Stimulated activated CD4-positive, alpha-beta T cell treated with anti-CD3 and anti-CD28 coated beads, Interleukin-4, amount 100 ng/mL, for 48 hours (primary cell): ENCODE data around the gene ANXA2R.
"Not testable (repeated sequence)": the region's sequence is repeated elsewhere in the genome, so short reads cannot be mapped to it uniquely, and the experiment has no call there.

Experiments used
- DNase-seq, 2 donors: peaks; one replicate each; pipeline ENCODE4 v3.0.0-alpha.2; 2020; ENCODE audit warnings: low read depth in 2 of 2

The ANXA2R gene

GRCh38 chr5:43060020-43060419, 19.9 kb upstream of the ANXA2R start:
- DNase-seq: not testable (repeated sequence)

- not testable (repeated sequence) for DNase-seq
These were observed 15.0 kb upstream of the ANXA2R start for GRCh38 chr5:43055098-43055497.

GRCh38 chr5:43051684-43052083, 11.6 kb upstream of the ANXA2R start:
- DNase-seq: no peak

GRCh38 chr5:43050384-43050783, 10.3 kb upstream of the ANXA2R start:
- no peak for DNase-seq

DNA sequence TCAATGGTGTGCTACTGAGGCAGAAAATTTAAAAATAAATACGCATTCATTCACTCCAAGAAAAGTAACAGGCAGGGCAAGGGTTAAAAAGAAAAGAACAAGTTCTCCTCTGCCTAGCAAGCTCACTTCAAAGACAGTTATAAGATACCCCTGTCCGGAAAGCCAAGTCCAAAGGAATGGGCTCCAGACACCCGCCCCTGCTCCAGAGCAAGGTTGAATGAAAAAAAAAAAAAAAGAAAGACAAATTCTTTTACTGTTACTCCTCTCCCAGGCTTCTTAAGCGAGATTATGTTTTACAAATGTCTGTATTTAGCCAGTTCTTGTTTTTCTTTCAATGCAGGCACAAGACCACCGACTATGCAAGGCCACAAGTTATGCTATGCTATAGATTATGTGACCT, 9.1 kb upstream of the ANXA2R start:
- DNase-seq: no peak

GRCh38 chr5:43046474-43046873, 6.4 kb upstream of the ANXA2R start:
- no peak for DNase-seq

DNA sequence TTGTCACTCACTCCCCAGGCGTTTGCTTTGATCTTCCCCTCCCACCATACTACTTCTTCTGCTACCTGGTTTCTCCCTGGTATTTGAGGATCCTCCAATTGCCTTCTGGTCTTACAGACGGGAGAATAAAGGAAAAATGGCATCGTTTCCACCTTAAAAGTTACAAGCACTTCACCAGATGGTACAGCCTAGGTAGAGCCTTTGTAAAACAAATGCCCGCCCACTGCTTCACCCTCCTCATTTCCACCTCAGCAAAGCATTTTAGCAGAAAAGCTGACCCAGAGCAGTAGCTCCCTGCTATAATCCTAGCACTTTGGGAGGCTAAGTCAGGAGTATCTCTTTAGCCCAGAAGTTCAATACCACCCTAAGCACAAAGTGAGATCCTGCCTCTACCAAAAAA, 5.1 kb upstream of the ANXA2R start:
- no peak for DNase-seq

- DNase-seq: no peak
These were observed 4.2 kb upstream of the ANXA2R start for GRCh38 chr5:43044181-43044914.

GRCh38 chr5:43043400-43043756, 3.3 kb upstream of the ANXA2R start:
- no peak for DNase-seq

GRCh38 chr5:43042626-43043399, 2.7 kb upstream of the ANXA2R start:
- DNase-seq: peak; percentile 58 to 64

- DNase-seq: peak; percentile 62 to 72
These were observed 2.1 kb upstream of the ANXA2R start for GRCh38 chr5:43042176-43042625.

DNA sequence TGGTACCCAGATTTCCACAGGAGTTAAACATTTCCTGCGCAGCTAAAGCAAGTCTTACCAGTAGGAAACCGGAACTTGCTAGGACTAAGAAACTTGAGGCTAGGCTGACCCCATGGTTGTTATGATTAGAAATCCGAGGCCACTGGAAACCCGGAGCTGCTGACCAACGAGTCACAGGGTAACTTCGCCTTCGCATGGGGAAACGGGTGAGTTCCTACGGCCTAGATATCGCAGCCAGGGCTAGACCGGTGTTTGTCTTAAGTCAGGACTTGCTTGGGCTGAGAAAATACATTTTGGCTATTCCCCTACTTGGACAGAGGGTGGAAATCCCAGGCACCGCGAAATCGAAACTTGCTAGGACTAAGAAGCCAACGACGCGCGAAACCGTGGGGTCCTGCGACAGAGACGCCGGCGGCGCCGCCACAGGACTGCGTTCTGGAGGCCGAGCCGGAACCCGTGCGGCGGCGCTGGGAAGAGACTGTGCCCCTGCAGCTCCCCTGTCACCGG, 1.6 kb upstream of the ANXA2R start:
- peak in 1 of 2 donors; percentile 52 for DNase-seq

DNA sequence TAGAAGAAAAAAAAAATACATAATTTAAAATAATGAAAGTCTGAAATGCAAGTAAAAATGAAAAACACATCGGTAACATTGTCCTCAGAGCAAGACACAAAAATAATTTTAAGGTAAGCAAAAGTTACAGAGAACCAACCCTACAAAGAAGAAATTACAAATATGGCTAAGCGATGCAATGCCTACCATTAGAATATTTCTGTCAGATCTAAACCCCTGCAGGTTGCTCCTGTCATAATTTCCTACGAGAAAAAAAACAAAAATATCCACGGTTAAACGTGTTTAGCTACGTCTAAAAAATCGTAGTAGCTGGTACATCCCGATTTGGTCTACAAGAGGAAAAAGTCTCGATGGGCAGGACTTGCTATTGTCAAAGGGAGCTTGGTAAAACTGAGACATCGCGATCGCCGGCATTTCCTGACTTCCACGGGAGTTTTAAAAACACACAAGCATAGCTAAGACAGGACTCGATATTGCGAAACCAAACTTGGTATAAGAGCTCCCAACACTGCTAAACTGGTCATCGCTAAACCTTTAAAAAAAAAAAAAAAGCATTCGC, 1.1 kb upstream of the ANXA2R start:
- no peak for DNase-seq

GRCh38 chr5:43039471-43040286, 440 bp downstream of the ANXA2R start:
- peak in 1 of 2 donors; percentile 51 for DNase-seq

DNA sequence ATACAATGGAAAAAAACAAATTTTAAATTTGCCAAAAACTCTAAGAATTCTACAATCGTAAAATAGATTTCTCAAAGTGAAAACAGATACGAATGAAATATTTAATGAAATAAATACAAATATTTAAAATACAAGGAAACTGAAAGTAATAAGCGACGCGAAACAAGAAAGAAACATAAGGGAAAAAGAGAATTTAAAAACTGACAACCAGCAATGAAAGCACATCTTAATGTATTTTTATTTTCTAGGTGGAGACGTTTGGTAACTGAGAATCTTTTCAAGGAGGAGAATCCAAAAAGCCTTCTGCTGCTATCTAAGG, 1.0 kb downstream of the ANXA2R start:
- no peak for DNase-seq

DNA sequence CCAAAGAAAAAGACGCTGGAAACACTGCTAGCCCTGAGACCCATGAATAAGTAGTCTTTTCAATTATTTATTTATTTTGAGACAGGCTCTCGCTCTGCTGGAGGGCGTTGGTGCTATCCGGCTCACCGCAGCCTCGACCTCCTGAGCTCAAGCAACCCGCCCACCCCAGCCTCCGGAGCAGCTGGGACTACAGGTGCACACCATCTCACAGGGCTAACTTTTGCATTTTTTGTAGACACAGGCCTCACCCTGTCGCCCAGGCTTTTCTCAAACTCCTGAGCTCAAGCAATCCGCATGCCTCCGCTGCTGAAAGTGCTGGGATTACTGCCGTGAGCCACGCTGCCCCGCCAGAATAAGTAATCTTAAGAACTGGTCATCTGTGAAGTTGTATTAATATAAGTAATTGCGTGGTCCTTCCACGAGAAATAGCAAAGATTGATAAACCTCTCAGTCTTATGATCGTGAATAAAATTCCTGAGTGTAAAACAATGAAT, 1.6 kb downstream of the ANXA2R start:
- no peak for DNase-seq

- peak in 1 of 2 donors; percentile 11 for DNase-seq
These were observed 2.3 kb downstream of the ANXA2R start for GRCh38 chr5:43037636-43038495.

DNA sequence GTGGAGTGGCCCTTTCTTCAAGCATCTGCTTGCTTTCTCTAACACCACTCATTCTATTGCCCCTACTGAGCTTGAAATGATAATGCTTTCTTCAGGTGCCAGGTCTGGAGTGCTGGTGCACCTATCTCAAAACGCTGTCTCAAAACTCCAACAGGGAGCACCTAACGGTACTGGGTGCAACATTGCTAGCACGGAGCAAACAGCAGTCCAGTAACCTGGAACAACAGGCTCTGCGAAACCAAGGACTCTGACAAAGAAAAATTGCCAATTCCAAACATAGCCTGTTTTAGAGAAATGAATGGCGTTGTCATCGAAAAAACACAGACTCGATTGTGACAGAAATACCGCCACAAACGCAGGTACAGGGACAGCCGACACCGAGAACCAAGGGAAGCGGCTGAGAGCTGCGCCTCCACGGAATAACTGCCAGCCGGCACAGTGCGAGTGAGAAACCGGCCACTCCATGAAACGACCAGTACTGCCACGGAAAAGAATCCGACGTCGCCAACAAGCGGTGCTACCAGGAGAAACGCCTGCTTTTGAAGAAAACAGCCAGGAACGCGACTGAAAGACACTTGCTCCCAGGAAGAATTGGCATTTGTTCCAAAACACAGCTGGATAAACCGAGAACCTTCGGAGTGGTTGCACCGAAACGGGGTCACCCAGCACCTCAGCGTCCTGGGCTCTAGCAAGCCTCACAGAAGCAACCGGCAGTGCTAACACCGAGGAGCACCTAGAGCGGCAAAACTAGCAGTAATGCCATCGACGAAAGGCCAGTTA, 3.1 kb downstream of the ANXA2R start:
- DNase-seq: no peak

- no peak for DNase-seq
These were observed 3.7 kb downstream of the ANXA2R start for GRCh38 chr5:43036409-43036808.

- no peak for DNase-seq
These were observed 5.5 kb downstream of the ANXA2R start for GRCh38 chr5:43034591-43034968.
